Peyer's patch (tissue), 4 donors: ENCODE measurements around the gene IFRD1. TPM values are rescaled to one million over a fixed set of nuclear protein-coding genes. Genes with fewer than 3 reads are reported as not detected.

Source experiments
- DNase-seq, 3 donors: peaks; one replicate each; pipeline ENCODE4 v3.0.0-alpha.2; 2017 to 2019
- H3K27ac ChIP-seq, 4 donors: fragments of 200-600 bp; sonication (generic); one replicate each; pipeline ENCODE4 v1.5.1; 2016 to 2019
- H3K27me3 ChIP-seq, 2 donors: fragments of 200-600 bp; sonication (generic); one replicate each; pipeline ENCODE4 v1.5.1; 2019
- H3K36me3 ChIP-seq, 3 donors: fragments of 200-600 bp; sonication (generic); one replicate each; pipeline ENCODE4 v1.5.1; 2016 to 2019
- H3K4me1 ChIP-seq, 4 donors: fragments of 200-600 bp; sonication (generic); one replicate each; pipeline ENCODE4 v1.5.1; 2016 to 2019
- H3K4me3 ChIP-seq, 4 donors: fragments of 200-600 bp; sonication (generic); 1 replicate in 3 of 4; 2 replicates in 1 of 4; pipeline ENCODE4 v1.5.1; 2016 to 2019; ENCODE audit warnings: mild to moderate bottlenecking in 1 of 4
- H3K9me3 ChIP-seq, 4 donors: fragments of 200-600 bp; sonication (generic); one replicate each; pipeline ENCODE4 v1.5.1; 2016 to 2019; ENCODE audit warnings: mild to moderate bottlenecking in 1 of 4
- CTCF ChIP-seq, 6 experiments: fragments of 450-650 bp in 4 of 6; fragments of 200-600 bp in 2 of 6; sonication (generic) in 1 of 6; IDR thresholded peaks; one replicate each; pipeline ENCODE4 v1.5.1; 2017 to 2019; ENCODE audit warnings: antibody characterized with exemption in 6 of 6, mild to moderate bottlenecking in 3 of 6, moderate library complexity in 1 of 6
- POLR2A ChIP-seq, 2 donors: fragments of 450-650 bp; IDR thresholded peaks; one replicate each; pipeline ENCODE4 v1.5.1; 2017; ENCODE audit warnings: antibody characterized with exemption in 2 of 2, mild to moderate bottlenecking in 2 of 2, moderate library complexity in 2 of 2
- total RNA-seq, 4 donors: library from RNA; depleted of rRNA; stranded (reverse); fragments of >200 nt; gene quantifications; one replicate each; pipeline ENCODE4 v1.1.0, GENCODE V29; 2016

IFRD1 gene
- total RNA-seq, 4 donors from 2014 or later: 52.0 to 109 (median 60.7) TPM

GRCh38 chr7:112462236-112462635 is 12.0 kb downstream of the IFRD1 start:
- H3K36me3 ChIP-seq: peaks cover 0 to 93% (median 0%) of the 10 kb centered on the region in 3 donors
- no peaks in the 10 kb centered on the region for H3K27me3 ChIP-seq
- no peak overlapping the region for H3K27ac ChIP-seq
- no peak for TF ChIP-seq POLR2A (IDR thresholded peaks at IDR 0.05)
- no peak for TF ChIP-seq CTCF (IDR thresholded peaks at IDR 0.05)
- DNase-seq: peak in 1 of 3 donors; percentile 57
- H3K9me3 ChIP-seq: no peaks in the 10 kb centered on the region
- no peaks in the 10 kb centered on the region for H3K4me1 ChIP-seq
- no peak overlapping the region for H3K4me3 ChIP-seq

GRCh38 chr7:112467867-112468266 is 17.6 kb downstream of the IFRD1 start:
- Histone ChIP-seq H3K36me3 (peaks cover 0 to 94% (median 0%) of the 10 kb centered on the region in 3 donors), H3K27ac (no peak overlapping the region), H3K4me1 (no peaks in the 10 kb centered on the region), H3K9me3 (no peaks in the 10 kb centered on the region), H3K4me3 (no peak overlapping the region), H3K27me3 (no peaks in the 10 kb centered on the region)
- no peak for TF ChIP-seq CTCF (IDR thresholded peaks at IDR 0.05)
- no peak for TF ChIP-seq POLR2A (IDR thresholded peaks at IDR 0.05)
- no peak for DNase-seq

- Histone ChIP-seq H3K4me1 (no peaks in the 10 kb centered on the region), H3K27me3 (no peaks in the 10 kb centered on the region), H3K4me3 (no peak overlapping the region), H3K27ac (no peak overlapping the region), H3K9me3 (no peaks in the 10 kb centered on the region), H3K36me3 (peaks cover 0 to 90% (median 0%) of the 10 kb centered on the region in 3 donors)
- DNase-seq: no peak
- TF ChIP-seq POLR2A (IDR thresholded peaks at IDR 0.05): no peak
- no peak for TF ChIP-seq CTCF (IDR thresholded peaks at IDR 0.05)
Measured at GRCh38 chr7:112470194-112470593, 19.9 kb downstream of the IFRD1 start.

- Histone ChIP-seq H3K4me1 (no peaks in the 10 kb centered on the region), H3K9me3 (no peaks in the 10 kb centered on the region), H3K27me3 (no peaks in the 10 kb centered on the region), H3K27ac (no peak overlapping the region), H3K36me3 (peaks cover 0 to 49% (median 0%) of the 10 kb centered on the region in 3 donors), H3K4me3 (no peak overlapping the region)
- no peak for DNase-seq
- TF ChIP-seq CTCF (IDR thresholded peaks at IDR 0.05): no peak
- no peak for TF ChIP-seq POLR2A (IDR thresholded peaks at IDR 0.05)
Measured at GRCh38 chr7:112476390-112477052, 26.3 kb downstream of the IFRD1 start.

GRCh38 chr7:112481121-112481736 is 31.0 kb downstream of the IFRD1 start:
- TF ChIP-seq POLR2A (IDR thresholded peaks at IDR 0.05): no peak
- DNase-seq: no peak
- Histone ChIP-seq H3K9me3 (no peaks in the 10 kb centered on the region), H3K36me3 (peaks cover 0 to 6% (median 0%) of the 10 kb centered on the region in 3 donors), H3K4me3 (no peak overlapping the region), H3K4me1 (no peaks in the 10 kb centered on the region), H3K27ac (peak overlapping the region in 2 of 4 donors; percentile 4 to 51), H3K27me3 (no peaks in the 10 kb centered on the region)
